ENCODE data around the gene S1PR3.

S1PR3 gene

GRCh38 chr9:89014153-89014552, 22.9 kb downstream of the S1PR3 start:
- Histone ChIP-seq H3K36me3 (no peaks in the 10 kb centered on the region), H3K4me3 (ENCODE audit: low read depth, low read length) (no peak overlapping the region), H3K27me3 (ENCODE audit: insufficient read depth, low read depth, severe bottlenecking) (no peaks in the 10 kb centered on the region), H3K27ac (no peak overlapping the region), H3K9me3 (ENCODE audit: severe bottlenecking) (no peaks in the 10 kb centered on the region)
- no peak for DNase-seq
- TF ChIP-seq CTCF (IDR thresholded peaks at IDR 0.05; ENCODE audit: low read depth, low read length) = no peak

- H3K27me3 ChIP-seq (ENCODE audit: insufficient read depth, low read depth, severe bottlenecking) = no peaks in the 10 kb centered on the region
- no peak for TF ChIP-seq CTCF (IDR thresholded peaks at IDR 0.05; ENCODE audit: low read depth, low read length)
- no peaks in the 10 kb centered on the region for H3K9me3 ChIP-seq (ENCODE audit: severe bottlenecking)
- H3K36me3 ChIP-seq = no peaks in the 10 kb centered on the region
- H3K27ac ChIP-seq = no peak overlapping the region
- H3K4me3 ChIP-seq (ENCODE audit: low read depth, low read length) = no peak overlapping the region
- DNase-seq = no peak
These were observed 24.1 kb downstream of the S1PR3 start for GRCh38 chr9:89015336-89015735.

DNA sequence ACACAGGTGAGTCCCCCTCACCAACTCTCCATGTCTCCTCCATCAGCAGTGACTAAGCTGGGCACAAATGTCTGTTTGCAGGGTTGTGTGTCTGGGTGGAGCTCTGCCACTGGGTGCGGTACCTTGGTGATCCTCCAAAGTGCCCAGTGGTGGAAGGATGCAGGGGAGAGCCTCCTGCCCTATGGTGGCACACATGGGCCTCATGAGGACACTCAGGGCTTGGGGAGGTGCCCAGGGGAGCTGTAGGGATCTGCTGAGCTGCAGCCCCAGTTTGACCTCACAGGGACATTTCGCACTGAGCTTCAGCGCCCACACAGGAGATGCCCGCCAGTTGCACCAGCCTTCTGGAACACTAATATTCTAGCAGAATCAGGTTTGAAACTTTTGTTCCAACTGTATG, 29.5 kb downstream of the S1PR3 start:
- Histone ChIP-seq H3K27ac (no peak overlapping the region), H3K36me3 (no peaks in the 10 kb centered on the region)
- DNase-seq = no peak

GRCh38 chr9:89021154-89021803, 30.0 kb downstream of the S1PR3 start:
- Histone ChIP-seq H3K4me3 (ENCODE audit: low read depth, low read length) (no peak overlapping the region), H3K9me3 (ENCODE audit: severe bottlenecking) (no peaks in the 10 kb centered on the region), H3K36me3 (no peaks in the 10 kb centered on the region), H3K27me3 (ENCODE audit: insufficient read depth, low read depth, severe bottlenecking) (no peaks in the 10 kb centered on the region), H3K27ac (no peak overlapping the region)
- no peak for DNase-seq
- no peak for TF ChIP-seq CTCF (IDR thresholded peaks at IDR 0.05; ENCODE audit: low read depth, low read length)

More for the DNA sequence above, 29.5 kb downstream of the S1PR3 start:
- no peaks in the 10 kb centered on the region for H3K9me3 ChIP-seq (ENCODE audit: severe bottlenecking)
- no peaks in the 10 kb centered on the region for H3K27me3 ChIP-seq (ENCODE audit: insufficient read depth, low read depth, severe bottlenecking)
- no peak overlapping the region for H3K4me3 ChIP-seq (ENCODE audit: low read depth, low read length)
- TF ChIP-seq CTCF (IDR thresholded peaks at IDR 0.05; ENCODE audit: low read depth, low read length) = no peak

- Histone ChIP-seq H3K27ac (no peak overlapping the region), H3K4me3 (ENCODE audit: low read depth, low read length) (no peak overlapping the region)
These were observed 30.9 kb downstream of the S1PR3 start for GRCh38 chr9:89022001-89022759.

More at GRCh38 chr9:89022001-89022759, 30.9 kb downstream of the S1PR3 start:
- Histone ChIP-seq H3K36me3 (no peaks in the 10 kb centered on the region), H3K27me3 (ENCODE audit: insufficient read depth, low read depth, severe bottlenecking) (no peaks in the 10 kb centered on the region), H3K9me3 (ENCODE audit: severe bottlenecking) (no peaks in the 10 kb centered on the region)
- DNase-seq = no peak
- no peak for TF ChIP-seq CTCF (IDR thresholded peaks at IDR 0.05; ENCODE audit: low read depth, low read length)

All from WERI-Rb-1 (cell line).